ENCODE measurements around the gene NLRP6.

DNA sequence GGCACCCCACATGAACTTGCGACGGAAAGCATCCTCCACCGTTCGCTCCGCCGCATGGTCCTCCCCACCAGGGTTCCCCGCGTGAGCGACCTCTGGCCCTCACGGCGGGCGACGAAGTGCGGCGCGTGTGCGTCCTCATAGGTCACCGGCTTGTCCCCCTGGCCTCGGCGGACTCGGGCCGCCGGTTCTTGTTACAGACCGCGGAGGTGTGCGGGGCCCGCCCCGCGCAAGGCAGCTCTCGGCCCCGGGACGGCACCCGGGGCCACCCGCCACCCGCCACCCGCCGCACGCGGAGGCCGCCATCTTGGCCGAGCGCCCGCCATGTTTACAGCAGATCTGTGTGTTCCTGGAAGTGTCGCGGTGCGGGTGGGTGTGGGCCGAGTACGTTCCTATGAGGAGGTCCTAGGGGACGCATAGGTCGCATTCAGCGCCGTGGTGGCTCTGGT lies 25.9 kb downstream of the NLRP6 start:
- TF ChIP-seq, protein P1, sequence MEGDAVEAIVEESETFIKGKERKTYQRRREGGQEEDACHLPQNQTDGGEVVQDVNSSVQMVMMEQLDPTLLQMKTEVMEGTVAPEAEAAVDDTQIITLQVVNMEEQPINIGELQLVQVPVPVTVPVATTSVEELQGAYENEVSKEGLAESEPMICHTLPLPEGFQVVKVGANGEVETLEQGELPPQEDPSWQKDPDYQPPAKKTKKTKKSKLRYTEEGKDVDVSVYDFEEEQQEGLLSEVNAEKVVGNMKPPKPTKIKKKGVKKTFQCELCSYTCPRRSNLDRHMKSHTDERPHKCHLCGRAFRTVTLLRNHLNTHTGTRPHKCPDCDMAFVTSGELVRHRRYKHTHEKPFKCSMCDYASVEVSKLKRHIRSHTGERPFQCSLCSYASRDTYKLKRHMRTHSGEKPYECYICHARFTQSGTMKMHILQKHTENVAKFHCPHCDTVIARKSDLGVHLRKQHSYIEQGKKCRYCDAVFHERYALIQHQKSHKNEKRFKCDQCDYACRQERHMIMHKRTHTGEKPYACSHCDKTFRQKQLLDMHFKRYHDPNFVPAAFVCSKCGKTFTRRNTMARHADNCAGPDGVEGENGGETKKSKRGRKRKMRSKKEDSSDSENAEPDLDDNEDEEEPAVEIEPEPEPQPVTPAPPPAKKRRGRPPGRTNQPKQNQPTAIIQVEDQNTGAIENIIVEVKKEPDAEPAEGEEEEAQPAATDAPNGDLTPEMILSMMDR (conservative IDR thresholded peaks at IDR 0.05): no peak
- no peak for TF ChIP-seq EZH2 (IDR thresholded peaks at IDR 0.05; ENCODE audit: low read depth)

Data from PC-9 (cell line).